NK-92 (cell line): Measurements from ENCODE around the gene CEMIP2.

Experiments
- DNase-seq: peaks from one replicate; lab custom pipeline; 2025; ENCODE audit not compliant: unreplicated experiment; lab: John Stamatoyannopoulos, UW

Gene CEMIP2

GRCh38 chr9:71655141-71655540 lies 113.2 kb downstream of the CEMIP2 start:
- no peak for DNase-seq

DNA sequence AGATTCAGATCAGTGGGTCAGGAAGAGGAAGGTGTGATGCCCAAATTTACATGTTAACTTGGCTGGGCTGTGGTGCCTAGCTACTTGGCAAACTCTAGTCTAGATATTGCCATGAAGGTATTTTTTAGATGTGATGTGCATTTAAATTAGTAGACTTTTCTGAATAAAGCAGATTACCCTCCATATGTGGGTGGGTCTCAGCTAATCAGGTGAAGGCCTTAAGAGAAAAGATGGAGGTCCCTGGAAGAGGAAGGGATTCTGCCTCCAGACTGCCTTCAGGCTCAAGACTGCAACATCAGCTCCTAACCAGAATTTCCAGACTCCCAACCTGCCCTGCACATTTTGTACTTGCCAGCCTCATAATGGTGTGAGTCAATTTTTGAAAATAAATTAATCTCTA lies 115.8 kb downstream of the CEMIP2 start:
- no peak for DNase-seq

DNA sequence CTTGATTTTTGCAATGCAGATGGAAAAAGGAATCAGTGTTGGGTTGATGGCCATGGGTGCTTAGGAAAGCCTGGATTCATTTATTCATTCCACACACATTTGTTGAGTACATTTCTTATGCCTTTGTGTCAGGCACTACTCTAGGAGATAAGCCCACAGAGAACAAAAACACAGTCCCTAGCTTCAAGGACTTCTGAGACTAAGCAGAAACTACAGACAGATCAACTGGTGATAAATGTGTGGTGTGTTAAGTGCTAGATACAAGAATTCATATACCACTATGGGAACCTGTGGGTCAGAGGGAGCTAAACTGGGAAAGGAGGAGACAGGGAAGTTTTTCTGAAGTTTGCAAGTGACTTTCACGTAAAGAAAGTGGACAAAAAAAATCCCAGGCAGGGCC lies 119.9 kb downstream of the CEMIP2 start:
- no peak for DNase-seq

DNA sequence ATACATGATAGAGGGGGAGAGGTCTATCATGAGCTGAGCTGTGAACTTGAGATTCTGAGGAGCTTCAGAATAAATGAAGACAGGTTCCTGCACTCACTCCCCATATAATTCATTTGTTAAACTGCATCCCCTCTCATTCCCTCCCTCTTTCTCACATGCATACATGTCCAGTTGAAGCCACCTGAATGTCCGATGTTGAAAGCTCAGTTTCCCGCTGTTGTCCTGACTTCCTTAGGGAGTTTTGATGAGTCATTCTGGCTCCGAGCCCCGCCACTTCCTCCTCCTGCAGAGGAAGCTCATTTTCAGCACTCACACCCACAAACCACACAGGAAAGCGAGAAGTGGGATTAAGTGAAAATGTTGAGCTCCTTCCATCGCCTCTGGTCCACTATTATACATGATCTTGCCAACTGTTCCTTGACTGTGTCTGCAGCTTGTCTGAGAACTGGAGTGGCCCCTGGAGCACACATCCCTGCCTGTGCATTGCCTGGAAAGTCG lies 121.2 kb downstream of the CEMIP2 start:
- no peak for DNase-seq

- no peak for DNase-seq
Observed at GRCh38 chr9:71646131-71646530, 122.2 kb downstream of the CEMIP2 start.

GRCh38 chr9:71644819-71645362 lies 123.4 kb downstream of the CEMIP2 start:
- no peak for DNase-seq

- no peak for DNase-seq
Observed at GRCh38 chr9:71643330-71643729, 125.0 kb downstream of the CEMIP2 start.

GRCh38 chr9:71642056-71642455 lies 126.3 kb downstream of the CEMIP2 start:
- no peak for DNase-seq

DNA sequence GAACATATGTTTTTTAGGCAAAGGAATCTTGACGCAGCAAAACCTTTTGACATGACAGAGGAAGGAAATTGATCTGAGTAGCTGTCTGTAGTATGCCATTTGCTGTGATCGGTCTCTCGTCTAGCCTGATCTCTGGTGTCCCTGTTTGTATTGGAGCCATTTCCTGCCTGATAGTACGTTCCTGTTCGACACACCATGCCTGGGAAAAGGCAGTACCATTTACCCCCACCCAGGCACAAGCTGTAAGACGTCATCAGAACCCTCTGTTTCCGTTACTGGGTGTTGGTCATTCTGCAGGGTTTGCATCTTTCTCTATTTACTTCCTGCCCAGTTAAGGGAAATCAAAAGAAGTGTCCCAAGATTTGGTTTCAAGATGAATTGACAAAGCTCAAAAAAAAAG lies 129.7 kb downstream of the CEMIP2 start:
- no peak for DNase-seq

- DNase-seq = no peak
Observed at GRCh38 chr9:71637926-71638325, 130.4 kb downstream of the CEMIP2 start.

GRCh38 chr9:71637375-71637774 lies 130.9 kb downstream of the CEMIP2 start:
- DNase-seq = no peak

- no peak for DNase-seq
Observed at GRCh38 chr9:71636143-71636839, 132.0 kb downstream of the CEMIP2 start.

GRCh38 chr9:71634752-71635151 lies 133.6 kb downstream of the CEMIP2 start:
- no peak for DNase-seq
